Measurements from ENCODE around the gene MINDY4. TPM values are rescaled to one million over a fixed set of nuclear protein-coding genes. Genes with fewer than 3 reads are reported as not detected.

MINDY4 gene
- total RNA-seq, 2 experiments from 2014 or later, result 1.3 to 1.7 TPM

- no peak for TF ChIP-seq CTCF (IDR thresholded peaks at IDR 0.05)
- ChIA-PET CTCF (no interaction called here), POLR2A (no interaction called here)
- Mint-ChIP-seq H3K36me3 (ENCODE audit: low read depth) (peaks cover 3% of the 10 kb centered on the region), H3K9me3 (no peaks in the 10 kb centered on the region), H3K27me3 (no peaks in the 10 kb centered on the region), H3K27ac (no peak overlapping the region), H3K4me3 (no peak overlapping the region), H3K4me1 (ENCODE audit: low read depth) (no peaks in the 10 kb centered on the region)
- ATAC-seq, result no peak
- intact Hi-C loops (cut with micrococcal nuclease), result no loop called here
- DNase-seq, result no peak
These were observed 70.0 kb downstream of the MINDY4 start for GRCh38 chr7:30841025-30841735.

- DNase-seq (no peak), ATAC-seq (no peak)
- no peak overlapping the region for H3K27ac Mint-ChIP-seq
- no peak for TF ChIP-seq CTCF (IDR thresholded peaks at IDR 0.05)
- ChIA-PET CTCF (no interaction called here), POLR2A (no interaction called here)
- intact Hi-C loops (cut with micrococcal nuclease), result no loop called here
- H3K4me3 Mint-ChIP-seq, result no peak overlapping the region
- H3K4me1 Mint-ChIP-seq (ENCODE audit: low read depth), result no peaks in the 10 kb centered on the region
- no peaks in the 10 kb centered on the region for H3K9me3 Mint-ChIP-seq
- no peaks in the 10 kb centered on the region for H3K36me3 Mint-ChIP-seq (ENCODE audit: low read depth)
- H3K27me3 Mint-ChIP-seq, result no peaks in the 10 kb centered on the region
These were observed 70.8 kb downstream of the MINDY4 start for GRCh38 chr7:30841801-30842541.

GRCh38 chr7:30842542-30843451, 71.6 kb downstream of the MINDY4 start:
- Mint-ChIP-seq H3K4me1 (ENCODE audit: low read depth) (no peaks in the 10 kb centered on the region), H3K27ac (no peak overlapping the region), H3K27me3 (no peaks in the 10 kb centered on the region), H3K4me3 (no peak overlapping the region), H3K9me3 (no peaks in the 10 kb centered on the region), H3K36me3 (ENCODE audit: low read depth) (no peaks in the 10 kb centered on the region)
- DNase-seq (no peak), ATAC-seq (no peak)
- TF ChIP-seq CTCF (IDR thresholded peaks at IDR 0.05), result no peak
- CTCF ChIA-PET, result interaction anchor here (1.8 kb wide), 1 partner anchor 96 kb away, joined by 5 read pairs; no protein-coding TSS in a partner anchor
- intact Hi-C loops (cut with micrococcal nuclease), result no loop called here
- POLR2A ChIA-PET, result no interaction called here

- H3K4me1 Mint-ChIP-seq (ENCODE audit: low read depth), result no peaks in the 10 kb centered on the region
- ChIA-PET POLR2A (no interaction called here), CTCF (interaction anchor here (1.8 kb wide), 1 partner anchor 95 kb away, joined by 5 read pairs; no protein-coding TSS in a partner anchor)
- no peak overlapping the region for H3K27ac Mint-ChIP-seq
- no peaks in the 10 kb centered on the region for H3K36me3 Mint-ChIP-seq (ENCODE audit: low read depth)
- no peak for TF ChIP-seq CTCF (IDR thresholded peaks at IDR 0.05)
- H3K4me3 Mint-ChIP-seq, result no peak overlapping the region
- no peaks in the 10 kb centered on the region for H3K27me3 Mint-ChIP-seq
- intact Hi-C loops (cut with micrococcal nuclease), result no loop called here
- ATAC-seq (no peak), DNase-seq (no peak)
- no peaks in the 10 kb centered on the region for H3K9me3 Mint-ChIP-seq
These were observed 72.7 kb downstream of the MINDY4 start for GRCh38 chr7:30843741-30844482.
